Measurements from ENCODE around the gene FOXL2NB.

FOXL2NB gene

DNA sequence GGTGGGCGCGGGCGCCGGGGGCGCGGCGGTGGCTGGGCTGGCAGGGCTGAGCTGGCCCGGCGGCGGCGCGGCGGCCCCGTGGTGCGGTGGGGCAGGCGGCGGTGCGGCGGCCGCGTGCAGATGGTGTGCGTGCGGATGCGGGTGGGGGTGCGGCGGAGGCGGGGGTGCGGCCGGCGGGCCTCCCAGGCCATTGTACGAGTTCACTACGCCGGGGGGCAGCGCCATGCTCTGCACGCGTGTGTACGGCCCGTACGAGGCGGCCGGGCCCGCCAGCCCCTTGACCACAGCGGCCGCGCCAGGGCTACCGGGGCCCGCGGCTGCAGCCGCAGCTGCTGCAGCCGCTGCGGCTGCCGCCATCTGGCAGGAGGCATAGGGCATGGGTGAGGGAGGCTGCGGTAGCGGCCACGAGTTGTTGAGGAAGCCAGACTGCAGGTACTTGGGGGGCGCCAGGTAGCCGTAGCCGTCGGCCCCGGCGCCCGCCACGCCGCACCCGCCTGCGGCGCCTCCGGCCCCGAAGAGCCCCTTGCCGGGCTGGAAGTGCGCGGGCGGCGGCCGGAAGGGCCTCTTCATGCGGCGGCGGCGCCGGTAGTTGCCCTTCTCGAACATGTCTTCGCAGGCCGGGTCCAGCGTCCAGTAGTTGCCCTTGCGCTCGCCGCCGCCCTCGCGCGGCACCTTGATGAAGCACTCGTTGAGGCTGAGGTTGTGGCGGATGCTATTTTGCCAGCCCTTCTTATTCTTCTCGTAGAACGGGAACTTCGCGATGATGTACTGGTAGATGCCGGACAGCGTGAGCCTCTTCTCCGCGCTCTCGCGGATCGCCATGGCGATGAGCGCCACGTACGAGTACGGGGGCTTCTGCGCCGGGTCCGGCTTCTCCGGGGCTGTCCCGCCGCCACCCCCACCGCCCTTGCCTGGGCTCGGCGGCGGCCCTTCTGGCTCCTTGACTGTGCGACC, 1.0 kb upstream of the FOXL2NB start:
- DNase-seq, result peak; percentile 48

DNA sequence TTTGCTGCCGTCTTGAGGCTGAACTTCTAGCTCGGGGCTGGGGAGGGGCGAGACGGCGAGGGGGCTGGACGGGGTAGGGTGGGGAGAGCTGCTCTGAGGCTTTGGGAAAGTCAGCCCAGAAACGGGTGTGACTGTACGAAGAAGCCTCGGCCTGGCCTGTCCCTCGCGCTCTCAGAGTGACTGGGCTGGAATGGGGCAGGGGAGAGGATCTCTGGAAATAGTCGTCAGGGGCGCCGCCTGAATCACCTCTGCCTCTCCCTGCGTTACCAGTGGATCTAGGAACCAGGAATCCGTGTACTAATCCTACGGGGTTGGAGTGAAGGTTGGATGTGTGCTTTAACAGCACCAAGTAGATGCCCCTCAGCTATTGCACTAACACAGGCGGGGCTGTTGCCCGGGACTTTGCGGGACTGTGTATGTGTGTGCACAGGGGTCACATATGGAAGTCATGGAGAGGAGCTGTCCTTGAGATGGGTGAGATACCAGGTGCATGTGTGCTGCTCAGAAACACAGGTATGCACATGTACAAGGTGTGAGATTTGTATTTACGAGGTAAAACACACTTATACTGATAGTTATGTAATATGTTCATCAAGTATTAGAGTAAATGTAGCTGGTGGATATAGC, 591 bp downstream of the FOXL2NB start:
- DNase-seq, result no peak

DNA sequence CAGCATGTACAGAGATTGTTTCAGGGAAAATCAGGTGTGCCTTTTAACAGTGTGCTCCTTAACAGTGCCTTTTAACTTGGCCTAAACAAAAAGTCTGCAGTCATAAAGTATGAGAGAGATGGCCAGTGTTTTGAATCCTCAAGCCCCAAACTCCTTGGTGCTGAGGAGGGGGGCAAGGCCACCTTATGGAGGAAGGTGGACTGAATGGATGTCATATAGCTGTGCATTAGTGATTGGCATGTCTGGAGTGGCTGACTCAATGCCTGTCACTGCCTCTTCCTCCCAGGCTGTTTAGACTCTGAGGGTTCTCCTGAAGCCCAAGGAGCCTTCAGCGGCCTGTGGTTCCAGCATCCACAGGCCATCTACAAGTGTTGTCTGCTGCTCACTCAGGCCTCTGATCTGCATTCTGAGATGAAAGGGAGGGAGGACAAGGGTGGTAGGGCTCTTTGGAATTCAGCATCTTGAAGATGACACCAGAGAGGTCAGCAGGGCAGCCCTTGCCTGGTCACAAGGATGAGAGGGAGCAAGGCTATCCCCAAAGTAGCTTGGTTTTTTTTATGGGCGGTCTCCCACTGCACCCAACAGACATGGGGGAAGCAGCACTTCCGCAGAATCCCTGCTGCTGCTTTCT, 1.5 kb downstream of the FOXL2NB start:
- no peak for DNase-seq

DNA sequence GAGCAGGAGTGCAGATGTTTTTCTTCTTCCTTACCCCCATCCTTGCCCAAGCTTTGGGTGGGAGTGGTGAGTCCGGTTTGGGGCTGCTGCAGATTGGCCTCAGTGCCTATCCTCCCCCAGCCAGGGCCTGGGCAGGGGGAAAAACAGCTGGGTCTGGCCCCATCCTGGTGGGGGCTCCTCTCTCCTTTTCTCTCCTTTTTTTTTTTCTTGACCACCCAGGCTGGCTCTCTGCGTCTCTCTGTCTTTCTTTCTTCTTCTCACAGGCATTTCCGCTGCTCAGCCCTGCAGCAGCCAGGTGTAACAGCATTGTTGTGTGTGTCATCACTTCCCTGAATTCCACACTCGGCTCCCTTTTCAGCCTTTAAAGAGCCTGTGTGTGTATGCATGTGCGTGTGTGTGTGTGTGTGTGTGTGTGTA, 2.0 kb downstream of the FOXL2NB start:
- DNase-seq, result no peak

DNA sequence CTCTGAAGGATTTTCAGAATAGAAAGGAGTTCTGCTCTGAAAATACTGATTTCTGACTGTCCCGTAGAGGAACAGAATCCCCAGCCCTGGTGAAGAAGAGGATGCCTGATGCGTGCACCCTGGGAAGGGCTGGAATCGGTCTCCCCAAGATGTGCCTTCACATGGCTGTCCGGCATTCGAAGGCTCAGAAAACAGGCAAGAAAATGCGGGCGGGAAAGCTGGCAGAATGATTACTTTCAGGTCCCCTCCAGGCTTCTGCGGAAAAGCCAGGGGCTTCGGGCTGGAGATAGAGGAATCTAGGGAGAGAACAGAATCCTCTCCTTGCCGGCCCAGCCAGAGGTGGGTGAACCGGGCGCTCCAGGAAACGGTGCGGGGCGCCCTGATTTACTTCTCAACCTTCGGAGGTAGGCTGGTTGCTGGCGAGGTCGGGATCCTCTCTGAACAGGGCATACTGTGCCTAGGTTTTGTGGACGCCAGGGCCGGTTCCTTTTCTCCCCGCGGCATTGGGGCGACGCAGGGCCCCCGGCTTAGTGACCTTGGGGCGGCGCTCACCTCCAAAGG, 2.5 kb downstream of the FOXL2NB start:
- no peak for DNase-seq

DNA sequence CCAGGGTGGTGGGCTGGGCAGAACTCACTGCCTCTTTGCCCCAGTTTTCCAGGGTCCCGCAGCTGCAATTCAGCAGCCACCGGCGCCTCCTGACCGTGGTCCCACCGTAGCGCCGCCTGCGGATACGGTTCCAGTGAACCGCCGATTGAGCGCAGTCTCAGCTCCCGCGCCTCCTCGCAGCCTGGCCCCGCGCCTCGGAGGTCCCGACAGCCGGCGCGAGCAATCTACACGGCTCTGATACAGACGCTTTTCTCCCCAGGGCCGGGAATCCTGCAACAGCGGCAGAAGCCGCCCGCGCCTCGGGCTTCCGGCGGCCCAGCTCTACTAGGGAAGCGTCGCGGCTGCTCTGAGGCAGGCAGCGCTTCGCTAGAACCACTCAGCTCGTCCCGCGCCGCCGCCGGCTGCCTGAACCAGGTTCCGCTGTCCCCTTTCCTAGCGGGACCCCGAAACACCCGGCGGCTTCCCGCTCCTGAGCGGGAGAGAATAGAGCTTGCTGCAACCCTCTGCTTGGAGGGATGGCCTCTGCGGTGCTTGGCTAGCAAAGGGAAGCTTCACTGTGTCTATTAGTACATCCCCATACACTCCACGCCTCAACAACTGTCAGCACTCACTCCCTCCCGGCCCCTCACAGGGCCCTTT, 3.1 kb downstream of the FOXL2NB start:
- peak; percentile 41 for DNase-seq

DNA sequence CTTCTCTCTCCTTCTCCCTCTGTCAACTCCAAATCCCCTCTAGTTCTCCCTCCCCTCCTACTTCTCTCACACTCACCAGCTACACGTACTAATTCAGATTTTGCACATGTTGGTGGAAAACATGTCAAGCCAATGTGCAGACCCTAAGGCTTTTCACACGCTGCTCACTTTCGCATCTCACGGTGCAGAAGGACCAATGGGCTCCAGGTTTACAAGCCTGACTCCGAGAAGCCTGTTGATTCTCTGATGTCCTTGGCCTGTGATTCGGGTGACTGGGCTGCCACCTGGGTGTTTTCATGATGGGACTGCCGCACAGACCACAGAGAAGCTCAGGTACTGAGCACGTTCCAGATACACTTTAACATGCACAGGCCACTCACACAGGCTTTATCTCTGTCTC, 3.7 kb downstream of the FOXL2NB start:
- DNase-seq, result no peak

DNA sequence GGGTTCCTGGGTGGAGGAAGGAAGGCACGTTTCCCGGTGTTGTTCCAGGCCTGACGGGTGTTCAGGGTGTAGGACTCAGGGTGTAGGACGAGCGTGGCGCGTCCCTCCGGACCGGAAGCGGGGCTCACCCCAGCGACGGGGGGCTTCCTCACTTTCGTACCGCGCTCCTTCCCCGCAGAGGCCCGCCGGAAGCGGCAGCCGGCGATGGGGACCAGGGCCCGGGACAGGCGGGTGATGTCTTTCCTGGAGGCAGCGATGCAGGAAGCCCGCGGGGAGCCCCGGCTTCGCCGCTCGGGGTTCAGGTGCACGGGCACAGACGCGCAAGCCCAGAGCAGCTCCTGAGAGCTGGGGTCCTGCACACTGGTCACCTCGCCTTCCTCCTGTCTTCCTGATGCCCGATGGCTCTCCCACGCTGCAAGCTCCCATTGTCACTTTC, 13.4 kb downstream of the FOXL2NB start:
- no peak for DNase-seq

DNA sequence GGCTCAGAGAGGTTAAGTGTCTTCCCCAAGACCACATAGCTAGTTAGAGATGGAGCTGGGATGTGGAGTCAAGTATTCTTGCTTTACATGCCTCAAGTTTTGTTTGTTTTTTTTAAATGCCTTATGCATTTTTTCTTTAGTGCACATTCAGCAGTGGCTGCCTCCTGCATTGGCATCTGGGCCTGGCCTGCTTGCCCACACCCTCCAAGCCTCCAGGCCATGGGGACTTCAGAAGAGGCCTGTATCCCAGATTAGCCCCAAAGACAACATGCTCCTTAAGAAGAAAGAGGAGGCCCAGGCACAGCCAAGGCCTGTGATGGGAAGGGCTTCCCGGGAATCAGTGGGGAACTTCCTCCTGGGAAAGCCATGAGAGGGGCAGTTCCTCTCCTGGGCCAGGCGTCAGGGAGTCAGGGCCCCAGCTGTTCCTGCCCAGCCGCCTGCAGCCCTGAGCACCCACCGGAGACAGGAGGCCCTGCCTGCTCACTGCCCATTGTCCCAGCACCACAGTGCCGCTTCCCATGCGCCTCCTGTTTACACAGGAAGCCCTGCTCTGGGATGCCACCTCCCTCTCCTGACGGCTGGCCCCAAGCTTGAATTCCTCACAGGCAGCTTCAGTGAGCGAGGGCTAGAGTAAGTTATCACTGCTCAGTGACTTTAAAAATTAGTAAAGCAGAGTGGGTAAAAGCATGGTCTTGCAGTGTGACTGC, 16.0 kb downstream of the FOXL2NB start:
- DNase-seq, result no peak

DNA sequence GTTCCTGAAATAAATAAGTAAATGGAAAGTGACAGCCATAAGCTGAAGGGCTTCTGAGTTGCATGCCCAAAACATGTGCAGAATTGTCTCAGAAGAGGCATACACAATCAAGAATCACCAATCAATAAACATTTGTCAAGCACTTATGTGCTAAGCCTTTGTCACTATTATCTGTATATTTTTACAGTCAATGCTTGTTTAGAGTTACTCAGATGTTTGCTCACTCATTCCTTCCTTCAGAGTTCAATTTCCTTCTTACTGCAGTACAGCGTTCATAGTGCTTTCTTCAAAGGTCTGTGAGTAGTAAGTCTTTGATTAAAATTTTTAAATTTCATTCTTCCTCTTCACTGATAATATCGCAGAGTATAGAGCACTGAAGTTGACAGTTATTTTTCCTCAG, 17.2 kb downstream of the FOXL2NB start:
- no peak for DNase-seq

DNA sequence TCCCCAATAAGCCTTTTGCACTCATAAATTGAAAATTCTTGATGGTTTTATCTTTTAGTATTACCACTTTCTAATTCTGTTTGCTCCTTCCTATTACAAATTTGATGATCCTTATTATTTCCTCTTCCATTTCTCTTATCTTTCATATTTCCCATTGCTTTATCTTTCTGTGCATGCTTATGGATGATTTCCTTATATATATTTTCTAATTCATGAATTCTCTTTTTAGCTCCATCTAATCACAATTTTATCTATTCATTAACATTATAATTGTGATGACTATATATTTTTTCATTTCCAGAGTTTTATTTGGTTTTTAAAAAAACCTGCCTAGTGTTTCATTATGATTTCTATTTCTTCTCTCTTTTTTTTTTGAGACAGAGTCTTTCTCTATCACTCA, 17.9 kb downstream of the FOXL2NB start:
- DNase-seq, result no peak

DNA sequence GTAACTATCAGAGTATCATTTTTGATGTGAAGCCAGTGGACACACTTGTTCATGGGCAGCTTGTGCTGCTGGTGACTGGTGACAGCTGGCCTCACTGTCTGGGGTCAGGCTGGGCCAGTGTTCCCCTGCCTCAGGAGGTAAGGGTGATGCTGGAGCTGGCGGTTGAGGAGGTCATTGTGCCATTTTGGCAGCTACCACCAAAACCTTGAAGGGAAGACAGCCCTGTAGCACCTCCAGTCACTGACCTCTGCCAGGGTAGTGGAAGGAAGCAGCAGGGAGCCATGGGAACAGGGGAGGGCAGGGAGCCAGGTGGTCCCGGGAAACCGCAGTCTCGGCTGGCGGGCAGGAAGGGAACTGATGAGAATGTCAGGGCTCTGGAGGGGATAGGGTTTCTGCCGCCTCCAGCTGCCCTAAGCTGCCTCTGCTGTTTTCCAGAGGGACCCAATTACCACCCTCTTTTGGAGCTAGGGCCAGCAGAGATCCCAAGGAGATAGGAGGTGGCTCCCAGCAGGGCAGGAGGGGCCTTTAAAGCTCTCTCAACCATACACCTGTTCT, 24.8 kb downstream of the FOXL2NB start:
- DNase-seq, result no peak

DNA sequence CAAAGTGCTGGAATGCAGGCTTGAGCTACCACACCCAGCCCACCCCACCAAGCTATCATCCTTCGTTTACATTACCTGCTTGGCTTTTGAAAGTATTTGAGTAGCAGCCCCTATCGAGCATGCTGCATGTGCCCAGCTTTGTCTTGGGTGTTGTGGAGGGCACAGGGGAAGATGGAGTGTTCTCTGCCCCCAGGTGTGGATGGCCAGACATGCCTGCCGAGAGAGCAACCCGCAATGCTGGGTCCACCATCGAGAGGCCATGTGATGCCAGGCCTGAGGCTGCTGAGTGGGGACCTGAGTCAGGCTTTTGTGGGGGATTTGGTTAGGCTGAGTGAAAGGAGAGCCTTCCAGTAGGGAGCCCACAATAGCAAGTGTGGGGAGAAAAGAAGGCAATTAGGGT, 25.9 kb downstream of the FOXL2NB start:
- no peak for DNase-seq

DNA sequence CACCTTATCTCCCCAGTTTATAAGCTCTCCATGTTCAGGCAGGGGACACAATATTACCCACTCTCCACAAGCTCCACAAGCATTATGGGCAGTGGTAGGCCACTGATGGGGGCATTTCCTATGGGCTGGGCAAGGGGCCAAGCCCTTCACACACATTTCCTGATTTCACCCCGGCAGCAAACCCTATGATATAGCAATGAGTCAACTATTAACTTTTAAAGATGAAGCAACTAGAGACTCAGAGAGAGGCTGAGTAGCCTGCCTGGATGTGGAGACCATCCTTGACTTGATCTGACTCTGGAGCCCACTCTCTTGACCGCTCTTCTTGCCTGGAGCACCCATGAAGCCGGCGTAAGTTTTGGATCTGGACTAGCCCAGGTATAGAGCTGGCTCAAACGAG, 27.4 kb downstream of the FOXL2NB start:
- DNase-seq, result no peak

DNA sequence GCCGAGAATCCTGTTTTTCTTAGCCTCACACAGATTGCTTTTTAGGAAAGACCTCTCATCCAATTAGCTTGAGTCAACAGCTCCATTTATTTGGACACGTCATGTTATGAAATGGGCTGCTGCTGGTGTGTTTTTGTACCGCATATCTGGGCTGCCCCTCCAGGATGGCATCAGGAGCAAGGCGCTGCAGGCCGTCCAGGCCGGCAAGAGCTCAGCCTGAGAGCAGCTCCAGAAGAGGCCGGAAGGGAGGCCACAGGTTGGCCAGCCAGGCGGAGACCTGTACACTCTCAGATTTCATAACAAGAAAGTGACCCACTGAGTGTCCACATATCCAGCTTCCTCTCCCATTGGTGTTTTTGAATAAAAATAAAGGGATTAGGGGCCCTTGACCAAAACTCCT, 28.3 kb downstream of the FOXL2NB start:
- DNase-seq, result no peak

DNA sequence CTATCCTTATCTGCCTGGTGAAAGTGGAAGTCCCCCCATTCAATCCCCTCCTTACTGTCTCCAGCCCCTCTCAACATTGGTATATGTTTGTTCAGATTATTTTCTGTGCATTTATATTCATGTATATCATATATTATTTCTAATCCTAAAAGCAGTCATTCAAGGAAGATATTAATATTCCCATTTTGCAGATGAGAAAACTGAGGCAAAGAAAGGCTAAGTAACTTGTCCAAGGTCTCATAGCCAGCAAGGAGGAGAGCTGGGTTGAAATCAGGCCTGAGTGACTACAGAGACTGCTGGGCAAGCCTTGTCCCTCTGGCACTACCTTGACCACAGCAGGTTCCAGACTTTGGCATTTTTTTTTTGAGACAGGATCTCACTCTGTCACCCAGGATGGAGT, 29.0 kb downstream of the FOXL2NB start:
- DNase-seq, result no peak

DNA sequence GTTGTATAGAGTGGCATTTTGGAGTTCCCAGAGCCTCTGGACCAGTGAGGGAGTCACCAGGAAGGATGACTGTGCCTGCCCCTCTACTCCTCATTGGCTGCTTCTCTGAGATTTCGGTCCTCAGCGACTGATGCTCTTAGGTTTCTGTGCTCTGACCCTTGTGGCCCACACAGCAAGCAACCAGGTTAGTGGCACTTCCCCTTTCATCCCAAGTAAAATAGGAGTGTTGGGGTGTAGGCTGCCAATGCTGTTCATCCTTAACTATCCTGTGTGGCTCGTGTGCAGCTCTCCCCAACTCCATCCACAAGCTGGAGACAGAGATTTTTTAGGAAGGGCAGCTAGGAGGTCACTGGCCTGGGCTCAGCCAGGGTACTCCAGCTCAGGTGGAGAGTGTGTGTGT, 37.8 kb downstream of the FOXL2NB start:
- DNase-seq, result no peak

DNA sequence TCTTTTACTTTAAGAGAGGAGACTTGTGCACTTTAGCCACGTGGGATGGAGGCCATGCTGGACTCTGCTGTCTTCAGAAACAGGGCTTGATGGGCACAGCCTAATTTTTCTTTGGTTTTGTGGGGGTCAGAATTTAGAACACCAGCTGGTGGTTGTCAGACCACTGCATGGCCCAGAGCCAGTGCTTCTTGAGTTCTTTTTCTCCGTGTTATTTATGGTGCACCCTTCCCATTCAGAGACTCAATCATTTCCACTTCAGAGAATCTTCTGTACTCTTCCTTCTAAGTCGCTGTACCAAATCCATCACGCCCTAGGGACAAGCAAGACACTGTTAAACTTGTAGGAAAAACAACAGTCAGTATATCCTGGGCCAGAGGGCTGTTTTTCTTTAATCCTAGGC, 38.9 kb downstream of the FOXL2NB start:
- no peak for DNase-seq

DNA sequence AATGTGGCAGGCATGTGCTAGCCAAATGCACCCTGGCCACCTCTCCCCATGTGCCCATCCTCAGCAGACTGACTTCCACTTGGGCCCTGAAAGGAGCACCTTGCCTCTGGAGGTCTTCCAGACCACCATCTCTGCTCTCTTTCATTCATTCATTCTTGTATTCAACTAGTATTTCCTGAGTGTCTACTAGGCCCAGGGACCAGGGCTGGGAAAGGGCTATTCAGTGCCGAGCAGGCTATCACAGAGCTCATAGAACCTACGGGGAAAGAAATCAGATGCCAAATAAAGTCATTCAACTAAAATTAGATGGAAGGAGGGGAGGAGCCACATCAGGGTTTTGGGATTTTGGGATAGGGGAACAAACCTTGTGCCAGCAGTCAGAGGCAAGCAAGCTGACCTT, 40.2 kb downstream of the FOXL2NB start:
- no peak for DNase-seq

DNA sequence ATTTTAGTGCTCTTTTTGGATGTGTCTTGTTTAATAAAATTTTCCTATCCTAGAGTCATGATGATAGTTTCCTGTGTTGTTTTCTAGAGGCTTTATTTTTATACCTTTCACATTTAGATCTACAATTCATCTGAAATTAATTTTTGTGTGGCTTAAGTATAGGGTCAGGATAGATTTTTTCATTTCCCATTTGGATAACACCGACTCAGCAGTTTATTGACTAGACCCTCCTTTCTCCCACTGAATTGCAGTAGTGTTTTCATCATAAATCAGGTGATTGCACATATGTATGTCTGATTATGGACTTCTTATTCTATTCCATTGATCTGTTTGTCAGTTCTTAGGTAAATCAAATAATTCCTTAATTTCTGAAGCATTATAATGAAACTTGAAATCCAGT, 48.7 kb downstream of the FOXL2NB start:
- DNase-seq, result no peak

Measured in inflammatory macrophage treated with lipopolysaccharide for 4 hours (primary cell).